ENCODE measurements around the gene GRAMD2A. TPM values are rescaled to one million over a fixed set of nuclear protein-coding genes. Genes with fewer than 3 reads are reported as not detected.

The GRAMD2A gene
- total RNA-seq, 1 donor from 2014 or later, result not detected

DNA sequence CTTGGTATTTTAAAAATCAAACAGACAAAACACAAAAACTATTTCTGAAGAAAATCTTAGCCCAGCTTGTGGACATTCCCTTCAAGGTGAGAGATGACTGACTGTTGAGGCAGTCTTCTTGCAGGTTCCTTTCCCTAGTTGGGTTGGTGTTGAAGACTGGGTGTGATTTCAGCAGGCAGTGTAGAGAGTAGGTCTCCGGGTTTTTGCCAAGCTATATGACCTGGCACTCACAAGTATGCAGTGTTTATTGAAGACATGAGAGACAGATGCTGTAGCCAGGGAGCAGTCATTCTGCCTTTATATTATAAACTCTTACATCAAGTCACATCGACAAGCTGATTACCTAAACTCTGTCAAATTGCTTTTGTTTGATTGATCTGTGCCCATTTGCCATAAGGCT lies 61.9 kb downstream of the GRAMD2A start:
- TF ChIP-seq, protein P1, sequence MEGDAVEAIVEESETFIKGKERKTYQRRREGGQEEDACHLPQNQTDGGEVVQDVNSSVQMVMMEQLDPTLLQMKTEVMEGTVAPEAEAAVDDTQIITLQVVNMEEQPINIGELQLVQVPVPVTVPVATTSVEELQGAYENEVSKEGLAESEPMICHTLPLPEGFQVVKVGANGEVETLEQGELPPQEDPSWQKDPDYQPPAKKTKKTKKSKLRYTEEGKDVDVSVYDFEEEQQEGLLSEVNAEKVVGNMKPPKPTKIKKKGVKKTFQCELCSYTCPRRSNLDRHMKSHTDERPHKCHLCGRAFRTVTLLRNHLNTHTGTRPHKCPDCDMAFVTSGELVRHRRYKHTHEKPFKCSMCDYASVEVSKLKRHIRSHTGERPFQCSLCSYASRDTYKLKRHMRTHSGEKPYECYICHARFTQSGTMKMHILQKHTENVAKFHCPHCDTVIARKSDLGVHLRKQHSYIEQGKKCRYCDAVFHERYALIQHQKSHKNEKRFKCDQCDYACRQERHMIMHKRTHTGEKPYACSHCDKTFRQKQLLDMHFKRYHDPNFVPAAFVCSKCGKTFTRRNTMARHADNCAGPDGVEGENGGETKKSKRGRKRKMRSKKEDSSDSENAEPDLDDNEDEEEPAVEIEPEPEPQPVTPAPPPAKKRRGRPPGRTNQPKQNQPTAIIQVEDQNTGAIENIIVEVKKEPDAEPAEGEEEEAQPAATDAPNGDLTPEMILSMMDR (IDR thresholded peaks at IDR 0.05), result no peak
- DNase-seq (ENCODE audit: low spot score in 2 of 2), result no peak
- Histone ChIP-seq H3K36me3 (peaks cover 0 to 8% of the 10 kb centered on the region in 2 donors), H3K9me3 (no peaks in the 10 kb centered on the region), H3K27me3 (no peaks in the 10 kb centered on the region), H3K4me3 (no peak overlapping the region), H3K4me1 (no peaks in the 10 kb centered on the region), H3K27ac (no peak overlapping the region)
- intact Hi-C loops (cut with DNase I), result no loop called here

DNA sequence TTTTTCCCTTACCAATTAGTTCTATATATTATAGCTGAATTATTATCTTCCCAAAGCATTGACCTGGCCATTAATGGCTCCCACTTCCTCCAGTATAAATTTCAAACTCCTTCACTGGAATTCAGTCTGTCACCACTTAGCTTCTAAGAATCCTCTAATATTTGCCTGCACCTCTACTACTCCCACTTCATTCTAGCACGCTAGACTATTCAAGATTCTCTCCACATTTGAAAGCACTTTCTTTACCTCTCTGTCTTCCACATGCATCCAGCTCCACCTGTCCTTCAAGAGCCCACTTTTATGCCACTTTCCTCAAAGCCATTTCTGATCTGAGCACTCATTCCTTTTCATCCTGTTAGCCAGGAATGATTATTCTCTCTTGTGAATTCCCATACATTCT lies 64.4 kb downstream of the GRAMD2A start:
- H3K36me3 ChIP-seq, result no peaks in the 10 kb centered on the region
- intact Hi-C loops (cut with DNase I), result no loop called here
- no peak for DNase-seq (ENCODE audit: low spot score in 2 of 2)
- H3K4me3 ChIP-seq, result no peak overlapping the region
- H3K27ac ChIP-seq, result no peak overlapping the region
- no peaks in the 10 kb centered on the region for H3K9me3 ChIP-seq
- TF ChIP-seq, protein P1 (IDR thresholded peaks at IDR 0.05), result no peak
- H3K27me3 ChIP-seq, result no peaks in the 10 kb centered on the region
- H3K4me1 ChIP-seq, result no peaks in the 10 kb centered on the region

DNA sequence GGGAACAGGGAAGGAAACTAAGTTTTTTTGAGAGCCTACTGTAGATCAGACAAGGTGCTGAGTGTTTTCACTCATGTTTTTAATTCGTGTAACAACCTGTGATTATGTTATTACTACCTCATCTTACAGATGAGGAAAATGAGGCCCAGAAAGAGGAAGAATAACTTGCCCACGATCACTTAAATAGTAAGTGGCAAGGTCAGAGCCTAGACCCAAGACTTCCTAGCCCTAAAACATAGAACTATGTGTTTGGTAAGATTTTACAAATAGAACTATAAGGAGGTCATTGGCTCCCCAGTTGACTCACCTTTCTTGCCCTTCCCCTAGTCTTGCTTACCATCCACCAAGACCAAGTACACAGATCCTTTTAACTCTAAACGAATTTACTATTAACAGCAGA lies 65.7 kb downstream of the GRAMD2A start:
- H3K4me1 ChIP-seq, result no peaks in the 10 kb centered on the region
- no peak overlapping the region for H3K4me3 ChIP-seq
- intact Hi-C loops (cut with DNase I), result no loop called here
- no peaks in the 10 kb centered on the region for H3K9me3 ChIP-seq
- DNase-seq (ENCODE audit: low spot score in 2 of 2), result no peak
- TF ChIP-seq, protein P1 (IDR thresholded peaks at IDR 0.05), result no peak
- H3K36me3 ChIP-seq, result no peaks in the 10 kb centered on the region
- H3K27ac ChIP-seq, result no peak overlapping the region
- H3K27me3 ChIP-seq, result no peaks in the 10 kb centered on the region

DNA sequence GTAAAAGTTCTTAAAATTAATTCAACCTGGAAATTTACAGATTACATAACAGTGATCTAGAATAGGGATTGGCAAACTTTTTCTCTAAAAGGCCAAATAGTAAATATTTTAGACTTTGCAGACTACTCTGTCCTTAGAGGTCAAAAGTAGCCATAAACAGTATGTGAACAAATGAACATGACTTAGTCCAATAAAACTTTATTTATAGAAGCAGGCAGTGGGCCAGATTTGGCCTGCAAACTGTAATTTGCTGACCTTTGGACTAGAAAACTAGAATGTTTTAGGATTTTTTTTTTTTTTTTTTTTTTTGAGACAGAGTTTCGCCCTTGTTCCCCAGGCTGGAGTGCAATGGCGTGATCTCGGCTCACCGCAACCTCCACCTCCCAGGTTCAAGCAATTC lies 67.3 kb downstream of the GRAMD2A start:
- Histone ChIP-seq H3K4me1 (no peaks in the 10 kb centered on the region), H3K4me3 (no peak overlapping the region), H3K36me3 (no peaks in the 10 kb centered on the region), H3K27ac (no peak overlapping the region), H3K9me3 (no peaks in the 10 kb centered on the region), H3K27me3 (no peaks in the 10 kb centered on the region)
- DNase-seq (ENCODE audit: low spot score in 2 of 2), result no peak
- TF ChIP-seq, protein P1 (IDR thresholded peaks at IDR 0.05), result no peak
- intact Hi-C loops (cut with DNase I), result no loop called here

DNA sequence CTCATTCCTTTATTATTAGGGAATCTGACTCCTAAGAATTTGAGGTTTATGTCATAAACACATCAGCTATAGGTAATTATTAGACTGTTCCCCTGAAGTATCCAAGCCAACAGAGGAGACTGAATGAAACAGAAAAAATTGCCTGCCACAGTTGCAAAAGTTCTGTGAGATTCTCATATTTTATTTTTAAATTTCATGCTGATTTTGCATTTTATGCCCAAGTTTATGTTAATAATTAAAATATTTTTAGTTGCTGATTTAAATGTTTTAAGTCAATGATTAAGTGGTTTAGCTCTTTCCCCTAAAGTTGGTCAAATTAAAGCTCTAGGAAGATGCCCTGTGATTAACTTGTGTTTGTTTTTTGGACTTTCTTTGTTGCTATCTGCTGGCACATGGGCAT lies 69.2 kb downstream of the GRAMD2A start:
- TF ChIP-seq, protein P1 (IDR thresholded peaks at IDR 0.05), result no peak
- Histone ChIP-seq H3K27me3 (no peaks in the 10 kb centered on the region), H3K4me1 (no peaks in the 10 kb centered on the region), H3K36me3 (no peaks in the 10 kb centered on the region), H3K27ac (no peak overlapping the region), H3K9me3 (no peaks in the 10 kb centered on the region), H3K4me3 (no peak overlapping the region)
- DNase-seq (ENCODE audit: low spot score in 2 of 2), result no peak
- intact Hi-C loops (cut with DNase I), result no loop called here

DNA sequence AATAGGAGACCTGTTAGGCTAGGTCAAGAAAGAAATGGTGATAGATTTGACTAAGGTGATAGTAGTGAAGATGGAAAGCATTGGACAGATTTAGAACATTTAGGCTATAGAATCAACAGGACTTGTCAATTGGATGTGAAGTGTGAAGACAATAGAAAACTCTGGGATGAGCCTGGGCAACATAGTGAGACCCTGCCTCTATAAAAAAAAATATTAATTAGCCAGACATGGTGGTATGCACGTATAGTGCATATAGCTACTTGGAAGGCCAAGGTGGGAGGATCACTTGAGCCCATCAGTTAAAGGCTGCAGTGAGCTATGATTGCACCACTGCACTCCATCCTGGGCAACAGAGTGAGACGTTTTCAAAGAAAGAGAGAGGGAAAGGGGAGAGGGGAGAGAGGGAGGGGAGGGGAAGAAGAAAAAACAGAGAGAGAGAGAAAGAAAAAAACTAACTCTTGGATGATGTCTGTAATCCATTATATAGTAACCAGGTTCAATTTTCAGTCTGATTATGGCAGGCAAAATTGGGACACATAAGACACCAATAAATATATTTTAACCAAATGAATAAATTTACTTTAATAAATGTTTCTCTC lies 69.8 kb downstream of the GRAMD2A start:
- no peak overlapping the region for H3K27ac ChIP-seq
- no peak for DNase-seq (ENCODE audit: low spot score in 2 of 2)
- H3K36me3 ChIP-seq, result no peaks in the 10 kb centered on the region
- intact Hi-C loops (cut with DNase I), result no loop called here
- no peaks in the 10 kb centered on the region for H3K27me3 ChIP-seq
- no peaks in the 10 kb centered on the region for H3K9me3 ChIP-seq
- no peaks in the 10 kb centered on the region for H3K4me1 ChIP-seq
- H3K4me3 ChIP-seq, result no peak overlapping the region
- TF ChIP-seq, protein P1 (IDR thresholded peaks at IDR 0.05), result no peak
